LHCN-M2 (cell line): ENCODE measurements around the gene FAM221A. TPM values are rescaled to one million over a fixed set of nuclear protein-coding genes. Genes with fewer than 3 reads are reported as not detected.
"Not testable (repeated sequence)": the region's sequence is repeated elsewhere in the genome, so short reads cannot be mapped to it uniquely, and the experiment has no call there.

Experiments
- DNase-seq: peaks from one replicate; pipeline ENCODE4 v3.0.0-alpha.2; 2012; ENCODE audit warnings: low read depth
- total RNA-seq: library from RNA; depleted of rRNA; stranded (reverse); fragments of >200 nt; gene quantifications from 2 replicates; pipeline ENCODE4 v1.2.3, GENCODE V29; 2014; rRNA removed

FAM221A gene
- total RNA-seq, 1 experiment from 2014 or later, result 2.6 TPM

- no peak for DNase-seq
Measured at GRCh38 chr7:23700046-23700445, 20.0 kb downstream of the FAM221A start.

GRCh38 chr7:23709081-23709750, 29.2 kb downstream of the FAM221A start:
- DNase-seq, result no peak

- DNase-seq, result no peak
Measured at GRCh38 chr7:23710000-23710399, 30.0 kb downstream of the FAM221A start, which contains the start of gene STK31. STK31 (plus strand) TSS chr7:23710219; CDS start chr7:23710286, 67 bp downstream.

- peak; percentile 94 for DNase-seq
Measured at GRCh38 chr7:23712368-23713284, 32.6 kb downstream of the FAM221A start.

- DNase-seq, result peak; percentile 89
Measured at GRCh38 chr7:23713285-23714149, 33.5 kb downstream of the FAM221A start.

- DNase-seq, result no peak
Measured at GRCh38 chr7:23714150-23714464, 34.1 kb downstream of the FAM221A start.

GRCh38 chr7:23714579-23714978, 34.6 kb downstream of the FAM221A start:
- DNase-seq, result no peak

GRCh38 chr7:23715099-23715498, 35.1 kb downstream of the FAM221A start:
- no peak for DNase-seq

GRCh38 chr7:23717788-23718187, 37.8 kb downstream of the FAM221A start:
- DNase-seq, result no peak

- DNase-seq, result no peak
Measured at GRCh38 chr7:23721456-23721855, 41.5 kb downstream of the FAM221A start.

GRCh38 chr7:23722587-23723216, 42.7 kb downstream of the FAM221A start:
- DNase-seq, result not testable (repeated sequence)

- DNase-seq, result not testable (repeated sequence)
Measured at GRCh38 chr7:23724113-23724512, 44.1 kb downstream of the FAM221A start.

GRCh38 chr7:23742051-23742450, 62.1 kb downstream of the FAM221A start:
- DNase-seq, result no peak

- no peak for DNase-seq
Measured at GRCh38 chr7:23743226-23743625, 63.2 kb downstream of the FAM221A start.

- no peak for DNase-seq
Measured at GRCh38 chr7:23746629-23747028, 66.6 kb downstream of the FAM221A start.

GRCh38 chr7:23751852-23752251, 71.9 kb downstream of the FAM221A start:
- no peak for DNase-seq

Other genes starting within 250 kb of the FAM221A start
- gene IGF2BP3, start 209.7 kb upstream of the FAM221A start, total RNA-seq, result 60.3 and 63.3 TPM in 2 replicates
- 26.7 and 33.0 TPM in 2 replicates for gene TRA2A, start 148.2 kb upstream of the FAM221A start, total RNA-seq
- gene CCDC126, start 82.8 kb upstream of the FAM221A start, total RNA-seq, result 8.1 and 12.6 TPM in 2 replicates
- gene STK31, start 30.0 kb downstream of the FAM221A start, total RNA-seq, result not detected in 2 replicates